Stimulated activated CD8-positive, alpha-beta memory T cell treated with anti-CD3 and anti-CD28 coated beads, Interleukin-12 subunit alpha, Interleukin-12 subunit beta, amount 100 ng/mL, for 24 hours (primary cell): ENCODE measurements around the gene FAIM.
"Not testable (repeated sequence)": the region's sequence is repeated elsewhere in the genome, so short reads cannot be mapped to it uniquely, and the experiment has no call there.

Experiments
- DNase-seq: peaks from one replicate; pipeline ENCODE4 v3.0.0-alpha.2; 2020; ENCODE audit errors: extremely low read depth

The FAIM gene

GRCh38 chr3:138608322-138609135, at the start of gene FAIM:
Gene FAIM, plus strand, starts transcription at chr3:138608771. Its CDS starts 10,956 bp downstream, at chr3:138619727.
- DNase-seq: peak; percentile 12

GRCh38 chr3:138559134-138559533, 49.4 kb upstream of the FAIM start:
- no peak for DNase-seq

- no peak for DNase-seq
Observed at GRCh38 chr3:138560501-138560900, 48.1 kb upstream of the FAIM start.

- DNase-seq: not testable (repeated sequence)
Observed at GRCh38 chr3:138562902-138563301, 45.7 kb upstream of the FAIM start.

GRCh38 chr3:138566293-138566692, 42.3 kb upstream of the FAIM start:
- not testable (repeated sequence) for DNase-seq

GRCh38 chr3:138567403-138567802, 41.2 kb upstream of the FAIM start:
- DNase-seq: no peak

- DNase-seq: no peak
Observed at GRCh38 chr3:138569090-138569489, 39.5 kb upstream of the FAIM start.

GRCh38 chr3:138569624-138570023, 38.9 kb upstream of the FAIM start:
- not testable (repeated sequence) for DNase-seq

GRCh38 chr3:138573138-138573537, 35.4 kb upstream of the FAIM start:
- DNase-seq: no peak

- no peak for DNase-seq
Observed at GRCh38 chr3:138578141-138578540, 30.4 kb upstream of the FAIM start.

- DNase-seq: no peak
Observed at GRCh38 chr3:138578961-138579574, 29.5 kb upstream of the FAIM start.

GRCh38 chr3:138587374-138587773, 21.2 kb upstream of the FAIM start:
- DNase-seq: no peak

- no peak for DNase-seq
Observed at GRCh38 chr3:138588445-138588844, 20.1 kb upstream of the FAIM start.

GRCh38 chr3:138591392-138591791, 17.2 kb upstream of the FAIM start:
- DNase-seq: no peak

- DNase-seq: no peak
Observed at GRCh38 chr3:138593488-138594149, 15.0 kb upstream of the FAIM start.

GRCh38 chr3:138594150-138594934, 14.2 kb upstream of the FAIM start, which contains the start of gene CEP70:
Gene CEP70, minus strand, starts transcription at chr3:138594260. Its CDS starts 21,333 bp downstream, at chr3:138572927.
- DNase-seq: peak; percentile 82

GRCh38 chr3:138594935-138595610, 13.5 kb upstream of the FAIM start:
- DNase-seq: no peak

- not testable (repeated sequence) for DNase-seq
Observed at GRCh38 chr3:138597186-138597976, 11.2 kb upstream of the FAIM start.

- no peak for DNase-seq
Observed at GRCh38 chr3:138598534-138598933, 10.0 kb upstream of the FAIM start.

GRCh38 chr3:138600100-138600745, 8.3 kb upstream of the FAIM start:
- DNase-seq: no peak
